ENCODE measurements around the gene GNLY.

GNLY gene

GRCh38 chr2:85748039-85748734 is 54.0 kb downstream of the GNLY start:
- no peak for DNase-seq

Data from activated CD4-positive, alpha-beta T cell treated with anti-CD3 and anti-CD28 coated beads, Interleukin-2, amount 50 U/mL, for 16 hours (primary cell).